Left renal pelvis (tissue), 4 donors: Measurements from ENCODE around the gene ZNF664. TPM values are rescaled to one million over a fixed set of nuclear protein-coding genes. Genes with fewer than 3 reads are reported as not detected.

Experiments used
- DNase-seq, 4 donors: peaks; one replicate each; pipeline ENCODE4 v3.0.0-alpha.2; 2013; ENCODE audit warnings: low read depth in 4 of 4, low spot score in 3 of 4
- polyA plus RNA-seq, 4 donors: library from polyadenylated mRNA; unstranded; fragments of 120-200 nt; gene quantifications; one replicate each; pipeline ENCODE4 v1.2.1, GENCODE V29; 2013; ENCODE audit not compliant: insufficient read length in 4 of 4

ZNF664 gene
- polyA plus RNA-seq, 4 donors, result 100 to 194 (median 176) TPM

- DNase-seq, result no peak
Measured at GRCh38 chr12:124027753-124028554, 54.9 kb downstream of the ZNF664 start.

- no peak for DNase-seq
Measured at GRCh38 chr12:124028555-124028925, 55.5 kb downstream of the ZNF664 start.

- no peak for DNase-seq
Measured at GRCh38 chr12:124030008-124030407, 57.0 kb downstream of the ZNF664 start.

GRCh38 chr12:124030510-124030909 is 57.5 kb downstream of the ZNF664 start:
- DNase-seq, result no peak

GRCh38 chr12:124031058-124031457 is 58.0 kb downstream of the ZNF664 start:
- DNase-seq, result no peak

GRCh38 chr12:124032265-124032886 is 59.4 kb downstream of the ZNF664 start:
- peak in 1 of 4 donors; percentile 49 for DNase-seq

- no peak for DNase-seq
Measured at GRCh38 chr12:124033859-124034258, 60.8 kb downstream of the ZNF664 start.

GRCh38 chr12:124034297-124034696 is 61.3 kb downstream of the ZNF664 start:
- DNase-seq, result no peak

GRCh38 chr12:124035163-124035562 is 62.1 kb downstream of the ZNF664 start:
- DNase-seq, result no peak

- DNase-seq, result no peak
Measured at GRCh38 chr12:124036171-124036598, 63.2 kb downstream of the ZNF664 start.

- no peak for DNase-seq
Measured at GRCh38 chr12:124036657-124037109, 63.7 kb downstream of the ZNF664 start.

GRCh38 chr12:124037331-124037730 is 64.3 kb downstream of the ZNF664 start:
- no peak for DNase-seq

GRCh38 chr12:124039276-124039675 is 66.3 kb downstream of the ZNF664 start:
- DNase-seq, result no peak

GRCh38 chr12:124040291-124040690 is 67.3 kb downstream of the ZNF664 start:
- no peak for DNase-seq

- DNase-seq, result no peak
Measured at GRCh38 chr12:124040737-124041136, 67.7 kb downstream of the ZNF664 start.

GRCh38 chr12:124041907-124042306 is 68.9 kb downstream of the ZNF664 start:
- DNase-seq, result no peak

- no peak for DNase-seq
Measured at GRCh38 chr12:124044021-124044420, 71.0 kb downstream of the ZNF664 start.

GRCh38 chr12:124044809-124045321 is 71.8 kb downstream of the ZNF664 start:
- no peak for DNase-seq

GRCh38 chr12:124045671-124046455 is 72.8 kb downstream of the ZNF664 start:
- DNase-seq, result no peak

- no peak for DNase-seq
Measured at GRCh38 chr12:124046456-124046740, 73.4 kb downstream of the ZNF664 start.

GRCh38 chr12:124047045-124047566 is 74.1 kb downstream of the ZNF664 start:
- DNase-seq, result no peak
